ENCODE data around the gene ZBTB20.

ZBTB20 gene

DNA sequence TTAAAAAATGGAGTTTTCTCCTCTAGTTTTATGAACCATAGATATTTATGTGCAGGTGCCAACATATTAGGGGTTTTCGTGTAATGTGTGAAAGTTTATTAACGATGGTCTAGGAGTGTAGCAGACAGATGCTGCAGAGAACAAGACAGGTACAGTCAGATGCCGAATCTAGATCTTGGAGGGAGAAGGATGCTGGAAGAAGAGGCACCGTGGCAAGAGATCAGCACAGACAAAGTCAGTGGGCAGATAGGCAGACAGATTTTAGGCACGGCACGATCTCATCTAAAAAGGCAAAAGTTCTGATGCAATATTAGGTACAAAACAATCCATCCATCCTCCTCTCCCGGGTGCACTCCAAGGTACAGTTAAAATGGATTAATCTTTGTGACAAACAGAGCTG lies 691.7 kb downstream of the ZBTB20 start:
- DNase-seq, result no peak

GRCh38 chr3:114454551-114455251 lies 692.4 kb downstream of the ZBTB20 start:
- no peak for DNase-seq

- no peak for DNase-seq
Measured at GRCh38 chr3:114453361-114453780, 693.7 kb downstream of the ZBTB20 start.

GRCh38 chr3:114452937-114453336 lies 694.2 kb downstream of the ZBTB20 start:
- no peak for DNase-seq

DNA sequence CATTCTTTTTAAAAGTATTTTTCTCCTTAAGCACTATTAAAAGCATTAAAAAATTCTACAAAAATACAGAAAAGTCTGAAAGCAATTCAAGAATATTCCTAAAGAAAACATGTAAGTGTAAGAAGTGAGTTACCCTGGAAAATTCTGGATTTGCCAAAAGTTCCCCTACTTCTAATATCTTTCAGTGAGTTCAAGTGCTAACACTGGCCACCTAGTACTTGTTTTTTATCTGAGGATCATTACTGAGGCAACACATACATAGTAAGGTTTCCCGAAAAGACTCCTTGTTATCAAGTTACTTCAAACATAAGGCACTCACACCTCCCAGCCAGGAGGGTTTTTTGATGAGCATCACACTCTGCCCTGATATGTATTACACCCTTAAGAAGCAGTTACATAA lies 694.8 kb downstream of the ZBTB20 start:
- DNase-seq, result no peak

GRCh38 chr3:114451561-114452018 lies 695.5 kb downstream of the ZBTB20 start:
- no peak for DNase-seq

DNA sequence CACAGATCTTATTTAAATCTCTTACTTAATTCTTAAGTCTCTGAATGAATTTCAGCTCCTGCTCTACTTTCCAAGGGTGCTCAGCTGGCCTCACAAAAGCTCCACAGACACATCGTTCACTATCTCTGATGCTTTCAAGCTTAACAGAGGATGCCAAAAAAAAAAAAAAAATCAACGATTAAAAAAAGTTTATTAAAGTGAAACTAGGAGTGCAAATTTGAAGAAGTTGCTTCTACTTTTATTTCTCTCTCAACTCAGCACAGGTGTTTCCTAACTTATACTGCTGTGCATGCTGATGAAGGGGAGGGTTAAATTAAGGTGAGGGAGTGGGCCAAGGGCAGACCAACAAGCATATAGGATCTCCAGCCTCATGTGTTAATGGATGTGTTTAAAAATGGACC lies 696.0 kb downstream of the ZBTB20 start:
- DNase-seq, result no peak

DNA sequence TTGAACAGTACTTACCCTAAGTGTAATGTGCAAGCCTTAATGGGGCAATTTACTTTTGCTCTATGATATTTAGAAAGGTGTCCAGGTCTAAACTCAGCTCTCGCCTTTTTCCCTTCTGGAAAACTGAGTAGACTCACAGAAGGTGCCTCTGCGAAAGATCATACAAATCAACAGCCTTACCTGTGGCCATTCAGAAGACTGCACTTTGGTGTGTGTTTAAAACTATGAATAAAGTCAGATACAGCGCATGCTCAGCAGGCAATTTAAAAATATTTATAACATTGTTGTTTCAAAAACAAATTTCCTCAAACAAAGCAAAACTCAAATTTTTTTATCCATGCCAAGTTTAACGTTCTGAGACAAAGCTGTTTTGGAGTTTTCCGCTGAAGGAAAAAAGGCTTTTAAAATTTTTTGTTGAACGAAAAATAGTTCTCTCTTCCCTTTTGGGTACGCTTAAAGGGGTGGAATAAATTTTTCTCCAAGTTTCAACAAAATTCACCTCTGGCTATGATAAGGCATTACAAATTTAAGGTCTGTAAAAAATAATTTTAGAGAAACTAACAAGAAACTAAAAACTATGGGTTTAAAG lies 697.0 kb downstream of the ZBTB20 start:
- DNase-seq, result no peak

GRCh38 chr3:114449271-114450007 lies 697.6 kb downstream of the ZBTB20 start:
- no peak for DNase-seq

DNA sequence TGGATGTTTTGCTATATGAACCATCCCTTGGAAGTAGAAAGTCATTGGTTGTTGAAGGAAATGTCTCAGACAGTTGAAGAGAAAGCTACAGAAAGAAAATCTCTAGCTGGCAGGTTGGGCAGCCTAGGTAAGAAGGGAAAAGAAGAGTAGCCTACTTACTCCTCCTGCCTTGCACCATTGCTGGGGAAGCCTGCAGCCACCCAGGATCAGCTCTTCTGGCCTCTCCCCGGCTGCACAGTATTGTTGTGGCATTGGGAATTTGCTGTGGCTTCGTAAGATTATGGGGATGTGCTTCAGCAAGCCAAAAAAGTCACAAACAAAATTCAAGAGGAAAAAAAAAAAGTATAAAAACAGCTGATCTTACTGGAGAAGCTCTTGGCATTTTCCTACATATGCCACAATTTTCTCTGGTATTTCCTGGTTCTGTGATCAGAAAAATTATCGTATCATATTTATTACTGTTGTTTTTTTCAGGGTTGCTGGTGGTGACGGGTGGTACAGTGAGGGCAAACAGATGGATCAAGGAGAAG lies 699.1 kb downstream of the ZBTB20 start:
- no peak for DNase-seq

DNA sequence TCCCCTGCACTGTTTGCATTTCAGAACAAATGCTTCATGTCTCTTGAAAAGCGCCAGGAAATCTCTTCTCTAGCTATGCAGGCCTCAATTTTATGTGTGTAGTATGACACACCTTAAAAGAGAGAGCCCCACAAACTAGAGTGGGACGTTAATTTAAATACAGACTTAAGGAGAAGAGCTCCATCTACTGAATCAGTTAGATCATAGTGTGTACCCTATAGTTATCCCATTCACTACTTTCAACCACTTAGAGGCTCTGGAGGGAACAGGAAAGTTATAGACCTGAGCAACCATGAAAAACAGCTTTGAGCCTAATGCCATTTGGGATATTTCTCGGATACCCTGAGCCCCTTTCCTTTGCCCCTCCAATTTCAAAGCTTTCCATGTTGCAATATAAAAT lies 699.5 kb downstream of the ZBTB20 start:
- DNase-seq, result no peak

DNA sequence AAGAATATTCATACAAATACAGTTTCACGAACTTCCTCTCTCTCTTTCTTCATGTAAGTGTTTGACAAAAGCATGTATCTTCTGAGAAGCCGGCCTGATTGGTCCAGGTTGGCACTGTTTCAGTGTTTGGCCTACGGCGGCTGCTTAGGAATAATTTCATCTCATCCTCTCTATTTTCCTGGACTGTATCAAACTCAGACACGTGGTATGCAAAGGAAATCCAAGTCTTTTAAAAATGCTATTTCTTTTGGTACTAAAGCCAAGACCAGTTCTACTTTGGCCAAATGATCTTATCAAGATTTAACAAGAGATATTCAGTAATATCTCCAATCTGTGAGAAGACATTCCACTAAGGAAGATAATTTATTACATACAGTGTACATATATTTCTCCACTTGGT lies 700.5 kb downstream of the ZBTB20 start:
- no peak for DNase-seq

GRCh38 chr3:114445233-114445632 lies 701.9 kb downstream of the ZBTB20 start:
- no peak for DNase-seq

DNA sequence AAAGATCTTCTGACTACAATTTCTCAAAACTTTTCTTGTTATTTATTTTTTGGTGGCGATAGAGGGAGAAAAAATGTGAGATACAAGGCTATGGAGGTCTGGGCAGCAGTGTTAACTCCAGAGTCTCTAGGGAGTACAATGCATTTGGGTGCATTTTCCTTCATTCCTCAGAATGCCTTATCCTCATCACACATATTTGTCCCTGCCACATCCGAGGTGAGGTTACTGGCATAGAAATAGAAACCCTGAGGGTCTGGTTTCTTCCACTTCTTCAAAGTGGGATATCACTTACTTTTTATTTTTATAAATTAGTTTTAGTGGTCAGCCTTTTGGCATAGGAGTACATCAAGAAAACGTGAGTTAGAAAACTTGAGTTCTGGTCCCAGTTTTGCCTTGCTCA lies 702.9 kb downstream of the ZBTB20 start:
- no peak for DNase-seq

GRCh38 chr3:114442246-114442645 lies 704.8 kb downstream of the ZBTB20 start:
- no peak for DNase-seq

- DNase-seq, result no peak
Measured at GRCh38 chr3:114441386-114441785, 705.7 kb downstream of the ZBTB20 start.

GRCh38 chr3:114440700-114441099 lies 706.4 kb downstream of the ZBTB20 start:
- no peak for DNase-seq

- DNase-seq, result no peak
Measured at GRCh38 chr3:114439284-114439683, 707.8 kb downstream of the ZBTB20 start.

GRCh38 chr3:114437897-114438296 lies 709.2 kb downstream of the ZBTB20 start:
- no peak for DNase-seq

GRCh38 chr3:114436182-114436581 lies 710.9 kb downstream of the ZBTB20 start:
- no peak for DNase-seq

DNA sequence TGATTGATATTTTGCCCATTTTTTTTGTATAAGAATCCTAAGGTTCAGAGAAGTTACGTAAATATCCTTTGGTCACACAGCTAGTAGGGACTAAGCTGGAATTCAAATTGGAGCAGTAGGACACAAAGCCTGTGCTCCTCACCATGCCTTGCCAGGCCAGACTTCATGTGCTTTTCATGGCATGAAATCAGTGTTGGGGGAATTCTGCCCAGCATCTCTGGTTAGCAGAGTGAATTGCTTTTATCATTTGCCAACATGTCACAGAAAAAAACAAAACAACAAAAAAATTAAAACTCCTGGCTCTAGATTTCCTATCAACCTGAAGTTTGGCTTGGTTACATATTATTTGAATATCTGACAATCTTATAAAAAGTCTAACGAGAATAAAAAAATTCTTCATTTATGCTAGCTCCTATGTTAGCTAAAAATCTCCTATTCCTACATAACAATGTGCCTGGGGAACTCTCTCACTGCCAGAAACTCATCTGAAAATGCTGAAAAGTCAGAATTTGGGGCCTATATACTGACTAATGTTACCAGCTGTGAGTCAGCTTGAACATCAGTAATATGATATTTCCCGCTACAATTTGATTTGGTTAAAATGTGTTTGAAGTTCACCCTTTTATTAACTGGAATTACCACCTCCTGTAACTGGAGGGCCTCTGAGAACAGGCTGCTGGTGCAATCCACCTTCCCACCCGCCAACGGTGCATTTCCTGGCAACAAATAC lies 711.5 kb downstream of the ZBTB20 start:
- DNase-seq, result no peak

- no peak for DNase-seq
Measured at GRCh38 chr3:114432310-114432709, 714.8 kb downstream of the ZBTB20 start.

GRCh38 chr3:114428044-114428595 lies 719.0 kb downstream of the ZBTB20 start:
- DNase-seq, result no peak

Measured in T-helper 9 cell (primary cell).